ENCODE measurements around the gene IL1R2. TPM values are rescaled to one million over a fixed set of nuclear protein-coding genes. Genes with fewer than 3 reads are reported as not detected.

IL1R2 gene
- total and polyA plus RNA-seq, 2 experiments from 2014 or later: not detected

- Mint-ChIP-seq H3K9me3 (no peaks in the 10 kb centered on the region), H3K4me1 (peaks cover 2% of the 10 kb centered on the region; the same call in 1 of the 3 replicates), H3K27me3 (ENCODE audit: insufficient read depth, low read depth, poor library complexity) (peaks cover 2% of the 10 kb centered on the region), H3K27ac (no peak overlapping the region), H3K4me3 (no peak overlapping the region), H3K36me3 (ENCODE audit: low read depth) (no peaks in the 10 kb centered on the region)
- no peaks in the 10 kb centered on the region for H3K79me2 ChIP-seq (replicated peaks; ENCODE audit: insufficient read depth)
- H3K36me3 ChIP-seq (ENCODE audit: insufficient read depth): no peaks in the 10 kb centered on the region
- H3K4me3 ChIP-seq: no peak overlapping the region
- H4K20me1 ChIP-seq (replicated peaks; ENCODE audit: insufficient read depth): no peaks in the 10 kb centered on the region
- no peak overlapping the region for H3K4me2 ChIP-seq
- no peaks in the 10 kb centered on the region for H3K27me3 ChIP-seq (ENCODE audit: insufficient read depth)
- H3K4me1 ChIP-seq (ENCODE audit: insufficient read depth): no peaks in the 10 kb centered on the region
- no peak for DNase-seq (ENCODE audit: low spot score)
- H2AFZ ChIP-seq: no peak overlapping the region
- H3K9me2 ChIP-seq (ENCODE audit: insufficient read depth): 0 out of 2 replicates have a peak, but pooled peaks cover 4% of the 10 kb centered on the region
- no peaks in the 10 kb centered on the region for H3F3A ChIP-seq (replicated peaks; ENCODE audit: low read depth)
- no peak for TF ChIP-seq STAT1 (IDR thresholded peaks at IDR 0.05; ENCODE audit: unreplicated experiment)
- no peak for TF ChIP-seq CREB1 (CRISPR knock-in tag; IDR thresholded peaks at IDR 0.05; ENCODE audit: low read depth)
- no peak for TF ChIP-seq ZNF331 (CRISPR knock-in tag; IDR thresholded peaks at IDR 0.05; ENCODE audit: low read depth)
- no peak for TF ChIP-seq EZH2 (IDR thresholded peaks at IDR 0.05; ENCODE audit: low read depth, unreplicated experiment)
- no peak for TF ChIP-seq ETS1 (IDR thresholded peaks at IDR 0.05)
- H3K27ac ChIP-seq (ENCODE audit: low read depth): no peak overlapping the region
- ATAC-seq: no peak
Measured at GRCh38 chr2:102046135-102046986, 54.6 kb downstream of the IL1R2 start.

DNA sequence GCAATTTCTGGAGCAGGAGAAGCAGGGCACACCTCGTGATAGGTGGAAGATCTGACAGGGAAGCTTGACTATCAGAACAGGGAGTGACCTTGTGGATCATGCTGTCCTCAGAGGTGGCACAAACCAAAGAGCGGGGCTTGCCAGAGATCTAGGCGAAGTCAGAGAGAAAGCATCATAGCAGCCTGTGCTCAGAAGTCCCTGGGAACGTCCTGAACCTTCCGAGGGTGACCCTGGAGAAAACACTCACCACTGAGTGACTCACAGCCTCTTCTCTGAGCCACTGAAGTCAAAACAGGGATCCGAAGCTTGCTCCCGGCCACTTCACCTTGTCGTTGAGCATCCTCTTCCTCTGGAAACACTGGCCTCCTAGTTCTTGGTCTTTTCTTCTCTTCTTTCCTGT is 56.7 kb downstream of the IL1R2 start:
- H3K79me2 ChIP-seq (replicated peaks; ENCODE audit: insufficient read depth): no peaks in the 10 kb centered on the region
- peaks cover 2% of the 10 kb centered on the region for H3K27me3 Mint-ChIP-seq (ENCODE audit: insufficient read depth, low read depth, poor library complexity)
- no peak overlapping the region for H2AFZ ChIP-seq
- no peak for DNase-seq (ENCODE audit: low spot score)
- H3K9me2 ChIP-seq (ENCODE audit: insufficient read depth): no peaks in the 10 kb centered on the region
- no peak for ATAC-seq
- H3K4me3 Mint-ChIP-seq: no peak overlapping the region
- H3K9me3 Mint-ChIP-seq: no peaks in the 10 kb centered on the region
- no peak overlapping the region for H3K27ac ChIP-seq (ENCODE audit: low read depth)
- no peaks in the 10 kb centered on the region for H3F3A ChIP-seq (replicated peaks; ENCODE audit: low read depth)
- no peaks in the 10 kb centered on the region for H4K20me1 ChIP-seq (replicated peaks; ENCODE audit: insufficient read depth)
- no peak overlapping the region for H3K4me3 ChIP-seq
- no peak overlapping the region for H3K4me2 ChIP-seq
- H3K36me3 ChIP-seq (ENCODE audit: insufficient read depth): no peaks in the 10 kb centered on the region
- H3K4me1 Mint-ChIP-seq: peaks cover 2% of the 10 kb centered on the region; the same call in 1 of the 3 replicates
- no peaks in the 10 kb centered on the region for H3K27me3 ChIP-seq (ENCODE audit: insufficient read depth)
- H3K4me1 ChIP-seq (ENCODE audit: insufficient read depth): no peaks in the 10 kb centered on the region
- no peak overlapping the region for H3K27ac Mint-ChIP-seq
- H3K36me3 Mint-ChIP-seq (ENCODE audit: low read depth): no peaks in the 10 kb centered on the region
- TF ChIP-seq, protein P1, sequence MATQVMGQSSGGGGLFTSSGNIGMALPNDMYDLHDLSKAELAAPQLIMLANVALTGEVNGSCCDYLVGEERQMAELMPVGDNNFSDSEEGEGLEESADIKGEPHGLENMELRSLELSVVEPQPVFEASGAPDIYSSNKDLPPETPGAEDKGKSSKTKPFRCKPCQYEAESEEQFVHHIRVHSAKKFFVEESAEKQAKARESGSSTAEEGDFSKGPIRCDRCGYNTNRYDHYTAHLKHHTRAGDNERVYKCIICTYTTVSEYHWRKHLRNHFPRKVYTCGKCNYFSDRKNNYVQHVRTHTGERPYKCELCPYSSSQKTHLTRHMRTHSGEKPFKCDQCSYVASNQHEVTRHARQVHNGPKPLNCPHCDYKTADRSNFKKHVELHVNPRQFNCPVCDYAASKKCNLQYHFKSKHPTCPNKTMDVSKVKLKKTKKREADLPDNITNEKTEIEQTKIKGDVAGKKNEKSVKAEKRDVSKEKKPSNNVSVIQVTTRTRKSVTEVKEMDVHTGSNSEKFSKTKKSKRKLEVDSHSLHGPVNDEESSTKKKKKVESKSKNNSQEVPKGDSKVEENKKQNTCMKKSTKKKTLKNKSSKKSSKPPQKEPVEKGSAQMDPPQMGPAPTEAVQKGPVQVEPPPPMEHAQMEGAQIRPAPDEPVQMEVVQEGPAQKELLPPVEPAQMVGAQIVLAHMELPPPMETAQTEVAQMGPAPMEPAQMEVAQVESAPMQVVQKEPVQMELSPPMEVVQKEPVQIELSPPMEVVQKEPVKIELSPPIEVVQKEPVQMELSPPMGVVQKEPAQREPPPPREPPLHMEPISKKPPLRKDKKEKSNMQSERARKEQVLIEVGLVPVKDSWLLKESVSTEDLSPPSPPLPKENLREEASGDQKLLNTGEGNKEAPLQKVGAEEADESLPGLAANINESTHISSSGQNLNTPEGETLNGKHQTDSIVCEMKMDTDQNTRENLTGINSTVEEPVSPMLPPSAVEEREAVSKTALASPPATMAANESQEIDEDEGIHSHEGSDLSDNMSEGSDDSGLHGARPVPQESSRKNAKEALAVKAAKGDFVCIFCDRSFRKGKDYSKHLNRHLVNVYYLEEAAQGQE (IDR thresholded peaks at IDR 0.05; ENCODE audit: unreplicated experiment): no peak
- TF ChIP-seq JUNB (IDR thresholded peaks at IDR 0.05; ENCODE audit: unreplicated experiment) (no peak), STAT1 (IDR thresholded peaks at IDR 0.05; ENCODE audit: unreplicated experiment) (no peak), EZH2phosphoT487 (IDR thresholded peaks at IDR 0.05; ENCODE audit: unreplicated experiment) (no peak), EZH2 (IDR thresholded peaks at IDR 0.05; ENCODE audit: low read depth, unreplicated experiment) (no peak), ZNF331 (CRISPR knock-in tag; IDR thresholded peaks at IDR 0.05; ENCODE audit: low read depth) (no peak), ETS1 (IDR thresholded peaks at IDR 0.05) (no peak), CREB1 (CRISPR knock-in tag; IDR thresholded peaks at IDR 0.05; ENCODE audit: low read depth) (no peak)
- TF ChIP-seq, protein P2, sequence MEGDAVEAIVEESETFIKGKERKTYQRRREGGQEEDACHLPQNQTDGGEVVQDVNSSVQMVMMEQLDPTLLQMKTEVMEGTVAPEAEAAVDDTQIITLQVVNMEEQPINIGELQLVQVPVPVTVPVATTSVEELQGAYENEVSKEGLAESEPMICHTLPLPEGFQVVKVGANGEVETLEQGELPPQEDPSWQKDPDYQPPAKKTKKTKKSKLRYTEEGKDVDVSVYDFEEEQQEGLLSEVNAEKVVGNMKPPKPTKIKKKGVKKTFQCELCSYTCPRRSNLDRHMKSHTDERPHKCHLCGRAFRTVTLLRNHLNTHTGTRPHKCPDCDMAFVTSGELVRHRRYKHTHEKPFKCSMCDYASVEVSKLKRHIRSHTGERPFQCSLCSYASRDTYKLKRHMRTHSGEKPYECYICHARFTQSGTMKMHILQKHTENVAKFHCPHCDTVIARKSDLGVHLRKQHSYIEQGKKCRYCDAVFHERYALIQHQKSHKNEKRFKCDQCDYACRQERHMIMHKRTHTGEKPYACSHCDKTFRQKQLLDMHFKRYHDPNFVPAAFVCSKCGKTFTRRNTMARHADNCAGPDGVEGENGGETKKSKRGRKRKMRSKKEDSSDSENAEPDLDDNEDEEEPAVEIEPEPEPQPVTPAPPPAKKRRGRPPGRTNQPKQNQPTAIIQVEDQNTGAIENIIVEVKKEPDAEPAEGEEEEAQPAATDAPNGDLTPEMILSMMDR (conservative IDR thresholded peaks at IDR 0.05; ENCODE audit: low read depth in 2 of 2): no peak

Measured in GM23338 (cell line).